ENCODE measurements around the gene PIAS1.

Gene PIAS1

DNA sequence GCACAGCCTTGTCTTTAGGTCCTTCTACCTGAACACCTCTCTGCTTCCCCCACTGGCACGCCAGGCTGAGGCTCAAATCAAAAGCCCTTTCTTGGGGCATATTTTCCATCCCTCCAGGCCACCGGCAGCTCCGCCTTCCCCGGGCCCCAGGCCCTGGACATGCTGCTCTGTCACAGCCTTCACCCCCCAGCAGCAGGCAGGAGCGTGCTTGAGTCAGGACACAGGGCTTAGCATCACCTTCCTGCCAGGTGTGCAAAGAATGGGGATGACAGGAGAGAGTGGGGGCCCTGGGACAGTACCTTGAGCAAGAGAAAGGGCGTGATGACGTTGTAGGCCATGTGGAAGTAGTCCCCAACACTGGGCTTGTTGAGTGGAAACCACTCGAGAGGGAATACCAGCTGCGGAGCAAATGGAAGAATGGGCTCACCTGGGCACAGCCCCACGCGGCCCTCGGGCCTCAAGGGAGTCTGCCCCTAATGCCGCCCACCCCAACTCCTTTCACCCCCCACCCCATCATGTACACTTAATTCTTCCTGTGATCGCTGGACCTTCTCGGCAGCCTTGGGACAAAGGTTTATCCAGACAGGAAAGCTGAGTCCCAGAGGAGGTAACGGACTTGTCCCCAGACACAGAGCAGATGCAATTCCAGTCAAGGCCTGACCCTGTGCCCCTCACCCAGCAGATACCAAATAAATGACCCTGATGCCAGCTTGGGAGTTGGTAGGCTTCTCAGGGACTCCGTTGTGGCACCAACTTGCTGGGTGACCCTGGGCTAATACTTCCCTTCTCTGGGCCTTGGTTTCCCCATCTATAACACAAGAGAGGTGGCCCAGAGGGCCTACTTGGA is 160.1 kb downstream of the PIAS1 start:
- no peak for TF ChIP-seq CTCF (IDR thresholded peaks at IDR 0.05; ENCODE audit: control extremely low read depth, extremely low read depth, low read depth, missing control alignments)
- POLR2A ChIA-PET, result no interaction called here
- CTCF ChIA-PET, result no interaction called here
- DNase-seq (ENCODE audit: extremely low spot score), result no peak

DNA sequence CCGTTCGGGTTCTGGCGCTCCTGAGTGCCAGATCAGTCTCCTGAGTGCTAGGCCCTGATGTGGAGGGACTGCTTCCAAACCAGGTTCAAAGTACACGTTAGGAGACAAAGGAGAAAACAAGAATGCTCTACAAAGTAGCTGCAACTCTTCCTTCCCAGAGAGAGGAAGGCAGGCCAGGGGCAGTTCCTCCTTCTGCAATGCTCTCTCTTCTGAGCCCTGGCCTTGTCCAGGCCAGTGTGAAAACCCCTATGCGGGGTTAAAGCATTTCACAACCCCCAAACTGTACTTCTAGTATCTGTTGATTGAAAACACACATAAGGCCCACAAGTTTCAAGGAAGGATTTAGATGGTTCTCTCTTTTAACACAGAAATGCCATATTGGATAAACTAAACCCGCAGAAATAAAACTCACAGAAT is 160.7 kb downstream of the PIAS1 start:
- CTCF ChIA-PET, result no interaction called here
- no peak for TF ChIP-seq CTCF (IDR thresholded peaks at IDR 0.05; ENCODE audit: control extremely low read depth, extremely low read depth, low read depth, missing control alignments)
- POLR2A ChIA-PET, result no interaction called here
- no peak for DNase-seq (ENCODE audit: extremely low spot score)

DNA sequence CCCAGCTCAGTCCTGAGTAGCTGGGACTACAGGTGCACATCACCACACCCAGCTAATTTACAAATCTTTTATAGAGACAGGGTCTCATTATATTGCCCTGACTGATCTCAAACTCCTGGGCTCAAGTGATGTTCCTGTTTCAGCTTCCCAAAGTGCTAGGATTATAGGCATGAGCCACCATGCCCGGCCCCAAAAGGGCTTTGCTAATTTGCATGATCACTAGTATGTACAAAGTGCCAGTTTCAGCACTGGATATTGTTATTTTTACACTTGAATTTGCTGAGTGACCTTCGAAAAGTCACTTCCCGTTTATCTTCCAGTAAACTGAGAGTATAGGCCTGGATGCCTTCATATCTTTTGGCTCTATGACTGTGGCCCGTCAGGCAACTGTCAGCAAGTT is 163.2 kb downstream of the PIAS1 start:
- POLR2A ChIA-PET, result no interaction called here
- CTCF ChIA-PET, result interaction anchor here (2.0 kb wide), 1 partner anchor 354 kb away, joined by 7 read pairs; no protein-coding TSS in a partner anchor
- TF ChIP-seq CTCF (IDR thresholded peaks at IDR 0.05; ENCODE audit: control extremely low read depth, extremely low read depth, low read depth, missing control alignments), result no peak
- no peak for DNase-seq (ENCODE audit: extremely low spot score)

DNA sequence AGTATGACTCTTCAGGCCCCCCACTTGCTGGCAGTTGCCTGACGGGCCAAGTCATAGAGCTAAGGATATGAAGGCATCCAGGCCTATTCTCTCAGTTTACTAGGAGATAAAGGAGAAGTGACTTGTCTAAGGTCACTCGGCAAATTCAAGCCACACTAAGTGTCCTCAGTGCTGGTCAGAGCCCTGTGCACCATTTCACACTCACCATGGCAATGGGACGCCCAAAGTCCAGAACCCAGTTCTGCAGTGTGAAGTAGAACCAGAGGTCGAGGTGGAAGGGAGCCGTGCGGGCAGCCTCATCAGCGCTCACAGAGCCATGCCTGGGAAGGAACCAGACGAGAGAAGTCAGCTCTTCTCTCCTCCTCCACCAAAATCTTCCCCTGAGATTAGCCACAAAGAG is 164.2 kb downstream of the PIAS1 start:
- no peak for DNase-seq (ENCODE audit: extremely low spot score)
- TF ChIP-seq CTCF (IDR thresholded peaks at IDR 0.05; ENCODE audit: control extremely low read depth, extremely low read depth, low read depth, missing control alignments), result no peak
- CTCF ChIA-PET, result interaction anchor here (1.0 to 3.5 kb wide), 2 partner anchors 8 to 26 kb away, joined by 3 to 22 read pairs; no protein-coding TSS in a partner anchor
- POLR2A ChIA-PET, result no interaction called here

DNA sequence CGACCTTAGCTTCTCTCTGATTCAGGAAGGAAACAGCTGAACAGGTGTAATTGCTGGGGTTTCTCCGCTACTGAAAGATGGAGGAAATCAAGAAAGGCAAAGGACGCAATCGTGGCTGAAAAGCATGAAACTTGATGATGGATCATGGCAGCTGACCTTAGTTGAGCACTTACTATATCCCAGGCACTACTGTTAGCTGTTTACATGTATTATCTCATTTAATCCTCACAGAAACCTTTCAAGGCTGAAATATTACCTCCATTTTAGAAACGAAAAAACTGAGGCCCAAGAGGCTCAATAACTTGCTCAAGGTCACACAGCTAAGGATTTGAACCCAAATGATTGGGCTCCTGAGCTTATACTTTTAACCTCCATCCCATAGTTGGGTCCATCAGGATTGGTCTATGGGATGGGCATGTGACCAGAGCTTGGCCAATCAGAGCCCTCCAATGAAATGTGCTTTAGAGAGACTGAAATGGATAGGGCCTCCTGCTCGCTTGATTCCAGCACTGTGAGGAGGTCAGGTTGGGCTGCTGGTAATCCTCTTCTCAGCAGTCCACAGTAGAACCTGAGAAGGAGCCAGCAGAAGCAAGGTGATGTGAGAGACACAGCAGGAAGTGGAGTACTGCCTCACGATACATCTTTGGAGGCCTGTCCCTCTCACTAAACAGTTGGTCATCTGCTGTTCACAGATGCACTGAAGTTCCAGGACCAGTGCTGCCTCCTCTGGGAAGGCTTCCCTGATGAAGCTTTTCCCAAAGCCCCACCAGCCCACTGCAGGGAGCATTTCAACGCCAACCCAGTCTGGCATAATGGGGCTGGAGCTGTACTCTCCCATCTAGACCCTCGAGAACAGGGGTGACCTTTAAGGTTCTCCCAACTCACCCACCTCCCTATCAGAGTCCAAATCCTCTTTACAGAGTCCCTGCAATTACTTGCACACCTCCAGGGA is 165.0 kb downstream of the PIAS1 start:
- DNase-seq (ENCODE audit: extremely low spot score), result no peak
- POLR2A ChIA-PET, result no interaction called here
- CTCF ChIA-PET, result interaction anchor here (1.0 to 3.5 kb wide), 4 partner anchors 8 to 356 kb away, joined by 3 to 22 read pairs (median 6); no protein-coding TSS in a partner anchor
- no peak for TF ChIP-seq CTCF (IDR thresholded peaks at IDR 0.05; ENCODE audit: control extremely low read depth, extremely low read depth, low read depth, missing control alignments)

DNA sequence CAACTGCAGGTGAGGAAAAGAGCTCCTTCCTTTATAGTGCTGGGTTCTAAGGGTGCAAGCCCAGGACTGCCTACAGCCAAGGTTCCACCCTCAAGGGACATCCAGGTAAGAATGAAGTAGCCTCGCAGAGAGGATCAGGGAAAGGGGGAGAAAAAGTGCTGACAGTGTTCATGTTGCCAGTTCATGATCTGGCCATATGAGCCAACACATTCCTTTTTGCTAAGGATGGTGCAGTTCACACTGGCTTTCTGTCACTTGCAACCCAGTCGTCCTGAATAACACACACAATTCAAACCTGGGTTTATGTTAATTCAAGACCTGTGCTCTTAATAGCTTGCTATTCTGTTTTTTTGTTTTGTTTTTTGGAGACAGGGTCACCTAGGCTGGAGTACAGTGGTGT is 166.4 kb downstream of the PIAS1 start:
- DNase-seq (ENCODE audit: extremely low spot score), result no peak
- POLR2A ChIA-PET, result no interaction called here
- CTCF ChIA-PET, result interaction anchor here (0.9 to 3.5 kb wide), 4 partner anchors 10 to 358 kb away, joined by 3 to 22 read pairs (median 6); no protein-coding TSS in a partner anchor
- no peak for TF ChIP-seq CTCF (IDR thresholded peaks at IDR 0.05; ENCODE audit: control extremely low read depth, extremely low read depth, low read depth, missing control alignments)

All from GM10248 (cell line).